Muscle of leg (tissue), 11 donors: ENCODE data around the gene NSG2. TPM values are rescaled to one million over a fixed set of nuclear protein-coding genes. Genes with fewer than 3 reads are reported as not detected.
A peak's percentile ranks its signal among the peaks of the same experiment; 100 is the strongest.

Experiments used
- DNase-seq: peaks from one replicate; pipeline ENCODE4 v3.0.0; 2013
- H3K27ac ChIP-seq: one replicate; pipeline ENCODE4 v1.5.1; 2013; ENCODE audit warnings: mild to moderate bottlenecking, low read length, control low read depth
- H3K27me3 ChIP-seq: one replicate; pipeline ENCODE4 v1.6.1; 2013; ENCODE audit warnings: low read length; ENCODE audit not compliant: control insufficient read depth, insufficient read depth
- H3K36me3 ChIP-seq: one replicate; pipeline ENCODE4 v1.6.1; 2013; ENCODE audit warnings: low read length; ENCODE audit not compliant: control insufficient read depth, insufficient read depth
- H3K4me1 ChIP-seq: one replicate; pipeline ENCODE4 v1.6.1; 2013; ENCODE audit warnings: low read length; ENCODE audit not compliant: control insufficient read depth, insufficient read depth
- H3K4me3 ChIP-seq: one replicate; pipeline ENCODE4 v1.5.1; 2013; ENCODE audit warnings: low read length, control low read depth
- H3K9me3 ChIP-seq: replicated peaks from 2 replicates; pipeline ENCODE4 v1.6.1; 2013; ENCODE audit warnings: low read depth, low read length; ENCODE audit not compliant: control insufficient read depth
- WGBS: methylation state at CpG from one replicate; pipeline ENCODE4 v1.1.5; 2013; ENCODE audit warnings: missing lambda C conversion rate; ENCODE audit not compliant: insufficient coverage; 5-methylcytosine and 5-hydroxymethylcytosine counted together
- polyA plus RNA-seq, 8 donors: library from polyadenylated mRNA; unstranded; fragments of 120-200 nt; gene quantifications; one replicate each; pipeline versions ENCODE4 v1.2.1 to v1.2.3, GENCODE V29; 2013; ENCODE audit warnings: inconsistent platforms in 1 of 8, low replicate concordance in 1 of 8; ENCODE audit not compliant: insufficient read length in 8 of 8, insufficient read depth in 1 of 8
- total RNA-seq: library from RNA; stranded (reverse); fragments of 120-200 nt; gene quantifications from one replicate; pipeline ENCODE4 v1.2.4, GENCODE V29; 2013

Gene NSG2
- total and polyA plus RNA-seq, 9 donors, result 0.14 to 1.6 (median 0.48) TPM; not detected in 2

DNA sequence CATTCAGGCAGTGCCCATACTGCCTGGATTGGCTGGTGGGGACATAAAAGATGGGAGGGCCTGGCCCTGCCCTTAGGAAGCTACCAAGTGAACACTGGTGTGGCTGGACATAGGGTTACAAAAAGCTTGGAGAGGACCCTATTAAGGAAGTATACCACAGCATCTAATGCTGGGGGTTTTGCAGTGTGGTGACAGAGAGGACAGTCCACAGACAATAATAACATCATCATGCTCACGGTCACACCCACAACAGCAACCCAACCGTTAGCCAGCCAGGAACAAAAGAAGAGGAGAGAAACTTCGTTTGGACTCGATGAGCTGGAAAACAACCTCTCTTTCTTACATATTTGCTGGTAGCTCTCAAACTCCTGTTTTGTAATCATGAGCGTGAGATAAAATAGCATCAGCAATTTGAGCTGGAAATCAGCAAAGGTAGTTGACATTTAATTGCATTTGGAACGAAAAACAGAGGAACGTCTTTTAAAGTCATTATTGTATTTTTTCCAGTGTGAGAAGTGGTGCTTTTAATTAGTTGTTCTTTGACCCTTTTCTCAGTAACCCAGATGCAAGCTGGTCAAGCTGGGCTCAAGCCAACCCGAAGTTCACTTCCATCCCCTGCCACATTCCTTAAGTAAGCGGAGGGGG, 73.4 kb downstream of the NSG2 start:
- no CpG with 5 or more reads among the region's 9 CpGs for WGBS

DNA sequence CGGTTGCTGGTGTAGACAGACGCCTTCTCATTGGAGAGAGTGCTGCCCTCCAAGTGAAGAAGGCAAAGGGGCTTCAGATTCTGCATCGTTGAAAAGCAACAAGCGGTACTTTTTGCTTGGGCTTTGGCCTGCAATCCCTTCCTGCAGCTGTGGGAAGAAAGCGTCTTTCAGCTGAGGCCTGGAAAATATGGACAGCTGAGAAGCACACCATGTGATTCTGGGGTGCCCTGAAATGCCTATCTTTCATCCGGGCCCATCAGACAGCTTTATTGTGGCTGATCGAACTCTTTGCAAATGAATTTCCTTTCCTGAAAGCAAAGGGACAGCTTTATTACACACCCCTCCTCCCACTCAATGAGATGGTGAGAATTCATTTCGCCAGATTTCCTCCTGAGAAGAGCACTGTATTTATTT, 74.0 kb downstream of the NSG2 start:
- Histone ChIP-seq H3K36me3 (no peaks in the 10 kb centered on the region), H3K4me1 (peaks cover 10% of the 10 kb centered on the region), H3K4me3 (no peak overlapping the region), H3K9me3 (no peaks in the 10 kb centered on the region), H3K27ac (no peak overlapping the region), H3K27me3 (no peaks in the 10 kb centered on the region)
- WGBS, result 27% methylated on average over 5 of the region's 8 CpGs
- peak; percentile 41 for DNase-seq

More for the DNA sequence above, 73.4 kb downstream of the NSG2 start:
- H3K27ac ChIP-seq, result no peak overlapping the region
- H3K36me3 ChIP-seq, result no peaks in the 10 kb centered on the region
- DNase-seq, result no peak
- H3K9me3 ChIP-seq, result no peaks in the 10 kb centered on the region
- peaks cover 10% of the 10 kb centered on the region for H3K4me1 ChIP-seq
- H3K4me3 ChIP-seq, result no peak overlapping the region
- no peaks in the 10 kb centered on the region for H3K27me3 ChIP-seq

DNA sequence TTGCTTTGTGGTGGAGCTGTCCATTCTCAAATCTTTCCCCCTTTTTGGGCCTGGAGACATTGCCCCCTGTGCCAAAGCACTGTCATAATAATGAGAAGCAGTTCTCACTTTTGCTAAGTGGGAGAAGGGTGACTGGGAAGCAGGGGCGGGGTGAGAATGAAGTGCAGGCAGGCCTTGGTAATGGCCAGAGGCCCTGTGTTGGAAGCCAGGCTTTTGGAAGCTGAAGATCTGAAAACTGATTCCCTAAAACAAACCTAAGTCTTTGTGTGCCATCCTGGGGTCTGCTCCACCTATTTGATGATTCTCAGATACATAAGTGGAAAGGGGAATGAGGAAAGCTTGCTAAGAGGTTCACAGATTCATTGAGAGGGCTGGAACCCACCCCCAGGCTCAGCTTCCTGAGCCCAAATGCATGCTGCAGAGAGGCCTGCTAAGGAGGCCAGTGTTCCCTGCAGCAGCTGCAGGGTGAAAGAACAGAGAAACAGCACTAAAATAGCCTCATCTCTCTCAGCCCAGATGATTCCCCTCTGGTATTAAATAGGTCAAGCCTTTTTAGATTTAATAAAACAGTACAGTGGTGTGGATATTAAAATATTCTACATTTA, 75.0 kb downstream of the NSG2 start:
- Histone ChIP-seq H3K27me3 (no peaks in the 10 kb centered on the region), H3K36me3 (no peaks in the 10 kb centered on the region), H3K27ac (no peak overlapping the region), H3K4me1 (peaks cover 10% of the 10 kb centered on the region), H3K9me3 (peaks cover 5% of the 10 kb centered on the region), H3K4me3 (no peak overlapping the region)
- DNase-seq, result peak; percentile 65
- WGBS, result 40% methylated on average over 1 of the region's 1 CpG

DNA sequence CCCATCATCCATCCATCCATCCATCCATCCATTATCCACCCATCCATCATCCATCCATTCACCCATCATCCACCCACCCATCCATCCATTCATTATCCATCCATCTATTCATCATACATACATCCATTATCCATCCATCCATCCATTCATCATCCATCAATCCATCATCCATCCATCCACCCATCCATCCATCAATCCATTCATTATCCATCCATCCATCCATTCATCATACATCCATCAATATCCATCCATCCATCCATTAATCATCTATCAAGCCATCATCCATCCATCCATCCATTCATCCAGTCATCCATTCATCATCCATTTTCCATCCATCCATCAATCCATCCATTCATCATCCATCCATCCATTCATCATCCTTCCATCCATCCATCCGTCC, 89.0 kb downstream of the NSG2 start:
- WGBS, result 100% methylated on average over 1 of the region's 1 CpG

DNA sequence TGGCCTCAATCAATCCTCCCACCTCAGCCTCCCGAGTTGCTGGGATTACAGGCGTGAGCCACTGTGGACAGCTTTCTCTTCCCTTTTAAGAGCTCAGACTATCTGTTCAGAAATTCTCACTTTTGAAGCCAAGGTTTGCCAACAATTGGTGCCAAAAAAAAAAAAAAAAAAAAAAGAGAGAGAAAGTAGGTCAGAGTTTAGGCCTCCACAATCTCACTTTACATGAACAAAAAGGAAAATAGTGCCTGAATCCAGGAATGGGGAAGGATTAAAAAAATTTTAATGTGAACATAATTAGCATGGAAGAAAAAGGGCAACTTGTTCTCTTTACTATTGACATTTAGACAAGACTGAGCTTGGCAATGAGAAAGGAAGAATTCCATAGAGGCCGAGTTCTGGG, 94.1 kb downstream of the NSG2 start:
- H3K9me3 ChIP-seq, result no peaks in the 10 kb centered on the region
- H3K4me1 ChIP-seq, result no peaks in the 10 kb centered on the region
- 41% methylated on average over 2 of the region's 3 CpGs for WGBS

More for the DNA sequence above, 89.0 kb downstream of the NSG2 start:
- no peaks in the 10 kb centered on the region for H3K4me1 ChIP-seq
- H3K9me3 ChIP-seq, result no peaks in the 10 kb centered on the region
- H3K27ac ChIP-seq, result no peak overlapping the region
- H3K36me3 ChIP-seq, result no peaks in the 10 kb centered on the region
- H3K4me3 ChIP-seq, result no peak overlapping the region
- no peaks in the 10 kb centered on the region for H3K27me3 ChIP-seq
- no peak for DNase-seq

DNA sequence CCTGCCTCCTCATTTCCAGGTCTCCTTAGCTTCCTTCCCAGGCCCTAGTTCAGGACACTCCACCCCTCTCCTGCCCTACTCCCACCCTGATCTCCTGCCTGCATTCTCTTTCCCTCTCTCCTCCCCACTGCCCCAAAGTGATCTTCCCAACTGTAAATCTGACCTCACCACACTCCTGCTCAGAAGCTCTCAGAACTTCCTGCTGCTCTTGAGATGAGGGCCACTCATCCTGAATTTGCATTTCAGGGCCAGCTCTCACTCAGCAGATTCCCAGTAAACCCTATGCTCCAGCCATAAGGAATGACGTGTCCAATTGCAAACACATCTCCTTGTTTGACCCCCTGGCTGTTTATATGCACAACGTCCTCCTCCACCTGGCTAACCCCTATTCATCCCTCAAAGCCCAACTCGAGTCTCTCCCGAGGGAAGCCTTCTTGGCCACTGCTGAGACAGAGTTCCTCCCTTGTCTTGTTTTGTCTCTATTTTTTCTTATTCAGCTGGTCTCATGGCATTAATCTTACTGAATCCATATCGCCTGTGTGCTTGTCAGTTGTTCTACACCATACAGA, 95.0 kb downstream of the NSG2 start:
- WGBS, result 44% methylated on average over 4 of the region's 5 CpGs

More for the DNA sequence above, 94.1 kb downstream of the NSG2 start:
- Histone ChIP-seq H3K36me3 (no peaks in the 10 kb centered on the region), H3K4me3 (no peak overlapping the region), H3K27ac (no peak overlapping the region), H3K27me3 (no peaks in the 10 kb centered on the region)
- peak; percentile 11 for DNase-seq

DNA sequence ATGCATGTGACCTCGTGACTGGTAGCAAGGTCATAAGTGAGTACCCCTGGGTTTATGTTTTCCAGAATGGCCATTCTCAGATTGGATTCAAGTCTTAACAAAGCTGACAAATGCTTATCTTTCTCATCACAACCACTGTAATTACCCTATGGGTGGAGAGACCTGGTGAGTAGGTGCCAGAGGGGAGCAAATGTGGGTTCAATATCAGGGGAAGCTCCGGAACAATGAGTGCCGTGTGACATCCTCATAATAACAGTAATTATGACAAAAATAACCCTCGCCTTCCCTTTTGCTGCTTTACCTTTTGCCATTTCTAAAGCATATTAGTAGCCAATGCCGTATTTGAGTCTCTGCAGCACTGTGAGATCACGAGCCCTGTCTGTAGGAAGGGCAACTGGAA, 95.9 kb downstream of the NSG2 start:
- Histone ChIP-seq H3K9me3 (no peaks in the 10 kb centered on the region), H3K4me1 (no peaks in the 10 kb centered on the region), H3K27ac (no peak overlapping the region), H3K27me3 (no peaks in the 10 kb centered on the region), H3K4me3 (no peak overlapping the region), H3K36me3 (no peaks in the 10 kb centered on the region)
- 77% methylated on average over 3 of the region's 6 CpGs for WGBS
- no peak for DNase-seq

More for the DNA sequence above, 95.0 kb downstream of the NSG2 start:
- no peak overlapping the region for H3K4me3 ChIP-seq
- no peak for DNase-seq
- H3K27me3 ChIP-seq, result no peaks in the 10 kb centered on the region
- no peak overlapping the region for H3K27ac ChIP-seq
- H3K9me3 ChIP-seq, result no peaks in the 10 kb centered on the region
- no peaks in the 10 kb centered on the region for H3K4me1 ChIP-seq
- no peaks in the 10 kb centered on the region for H3K36me3 ChIP-seq

DNA sequence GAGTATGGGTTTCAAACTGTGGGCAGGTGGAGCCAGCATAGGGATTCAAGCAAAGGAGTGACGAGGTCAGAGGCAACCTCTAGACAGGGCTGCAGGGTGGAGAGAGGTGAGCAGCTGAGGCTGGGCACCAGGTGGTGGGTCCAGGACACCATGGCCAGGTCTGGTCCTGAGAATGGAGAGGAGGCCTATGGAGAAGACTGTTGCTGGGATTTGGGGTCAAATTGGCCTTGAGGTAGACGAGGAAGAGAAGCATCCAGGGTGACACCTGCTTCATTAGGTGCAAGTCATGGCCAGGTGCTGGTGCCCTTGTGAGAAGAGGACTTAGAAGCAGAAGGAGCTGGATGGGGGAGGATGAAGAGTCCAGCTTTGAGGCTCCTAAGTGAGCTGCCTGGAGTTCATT, 99.6 kb downstream of the NSG2 start:
- H3K9me3 ChIP-seq, result no peaks in the 10 kb centered on the region
- no peak overlapping the region for H3K4me3 ChIP-seq
- H3K27me3 ChIP-seq, result peaks cover 2% of the 10 kb centered on the region
- no peaks in the 10 kb centered on the region for H3K4me1 ChIP-seq
- DNase-seq, result no peak
- H3K36me3 ChIP-seq, result no peaks in the 10 kb centered on the region
- no peak overlapping the region for H3K27ac ChIP-seq
- 71% methylated on average over 2 of the region's 2 CpGs for WGBS

DNA sequence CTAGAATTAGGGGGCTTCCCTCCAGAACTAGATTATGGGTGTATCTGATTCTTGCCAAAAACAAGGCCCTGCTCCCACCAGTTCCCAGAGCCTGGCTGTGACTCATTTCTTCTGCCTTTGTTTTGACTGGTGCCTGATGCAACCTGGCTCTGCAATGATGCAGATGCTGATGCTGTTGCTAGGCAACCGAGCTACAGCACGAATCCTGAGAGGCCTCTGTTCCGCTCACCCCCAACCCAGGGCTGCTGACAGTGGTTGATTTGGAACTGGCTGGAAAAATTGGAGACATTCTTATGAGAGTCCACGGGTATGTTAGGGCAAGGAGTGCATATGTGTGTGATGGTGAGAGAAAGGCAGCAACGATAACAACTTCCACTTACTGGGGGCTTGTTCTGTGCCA, 100.3 kb downstream of the NSG2 start:
- no peaks in the 10 kb centered on the region for H3K36me3 ChIP-seq
- no peak overlapping the region for H3K4me3 ChIP-seq
- no CpG with 5 or more reads among the region's 5 CpGs for whole genome bisulfite sequencing
- DNase-seq, result no peak
- H3K4me1 ChIP-seq, result no peaks in the 10 kb centered on the region
- peaks cover 2% of the 10 kb centered on the region for H3K27me3 ChIP-seq
- no peak overlapping the region for H3K27ac ChIP-seq
- no peaks in the 10 kb centered on the region for H3K9me3 ChIP-seq

DNA sequence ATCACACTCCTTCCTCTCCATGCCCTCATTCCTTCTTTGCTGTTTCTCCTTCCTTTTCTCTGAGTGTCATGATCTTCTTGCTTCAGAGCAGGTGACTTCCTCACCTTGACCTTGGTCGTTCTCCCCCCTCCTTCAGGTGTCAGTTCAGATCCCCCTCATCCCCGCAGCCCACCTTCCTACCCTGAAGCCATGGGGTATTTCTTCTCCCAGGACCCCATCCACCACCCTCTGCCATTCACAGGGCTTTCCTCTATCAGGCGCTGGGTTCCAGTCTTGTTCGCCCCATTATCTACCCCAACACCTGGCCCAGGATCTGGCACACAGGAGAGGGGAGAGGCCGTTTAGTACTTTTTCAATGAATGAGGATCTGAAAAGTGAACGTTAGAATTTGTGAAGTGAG, 101.0 kb downstream of the NSG2 start:
- peaks cover 2% of the 10 kb centered on the region for H3K27me3 ChIP-seq
- H3K36me3 ChIP-seq, result no peaks in the 10 kb centered on the region
- no peak for DNase-seq
- 58% methylated on average over 4 of the region's 6 CpGs for WGBS
- no peaks in the 10 kb centered on the region for H3K4me1 ChIP-seq
- no peak overlapping the region for H3K4me3 ChIP-seq
- no peak overlapping the region for H3K27ac ChIP-seq
- no peaks in the 10 kb centered on the region for H3K9me3 ChIP-seq
